Measurements from ENCODE around the gene ARHGDIA. TPM values are rescaled to one million over a fixed set of nuclear protein-coding genes. Genes with fewer than 3 reads are reported as not detected.
A peak's percentile ranks its signal among the peaks of the same experiment; 100 is the strongest.

Gene ARHGDIA
- total RNA-seq, 1 donor from 2014 or later: 239 TPM

- peak overlapping the region; percentile 94 for H3K27ac Mint-ChIP-seq
- H3K36me3 Mint-ChIP-seq (ENCODE audit: insufficient read depth): no peaks in the 10 kb centered on the region
- H3K4me3 Mint-ChIP-seq (ENCODE audit: low read depth): peak overlapping the region; percentile 88
- TF ChIP-seq CTCF (IDR thresholded peaks at IDR 0.05; ENCODE audit: unreplicated experiment): no peak
- peaks cover 12% of the 10 kb centered on the region for H3K4me1 Mint-ChIP-seq (ENCODE audit: low read depth)
- H3K27me3 Mint-ChIP-seq: no peaks in the 10 kb centered on the region
- no peak for DNase-seq (ENCODE audit: low spot score, unreplicated experiment)
- no peaks in the 10 kb centered on the region for H3K9me3 Mint-ChIP-seq (ENCODE audit: low read depth)
These were observed 39.1 kb downstream of the ARHGDIA start for GRCh38 chr17:81831957-81832607.

GRCh38 chr17:81831563-81831956, 39.6 kb downstream of the ARHGDIA start:
- Mint-ChIP-seq H3K27me3 (no peaks in the 10 kb centered on the region), H3K27ac (peak overlapping the region; percentile 94), H3K4me1 (ENCODE audit: low read depth) (peaks cover 12% of the 10 kb centered on the region), H3K36me3 (ENCODE audit: insufficient read depth) (no peaks in the 10 kb centered on the region), H3K4me3 (ENCODE audit: low read depth) (peak overlapping the region; percentile 88), H3K9me3 (ENCODE audit: low read depth) (no peaks in the 10 kb centered on the region)
- TF ChIP-seq CTCF (IDR thresholded peaks at IDR 0.05; ENCODE audit: unreplicated experiment): no peak
- no peak for DNase-seq (ENCODE audit: low spot score, unreplicated experiment)

- H3K27me3 Mint-ChIP-seq: no peaks in the 10 kb centered on the region
- H3K27ac Mint-ChIP-seq: no peak overlapping the region
- no peak for DNase-seq (ENCODE audit: low spot score, unreplicated experiment)
- H3K9me3 Mint-ChIP-seq (ENCODE audit: low read depth): no peaks in the 10 kb centered on the region
- no peak overlapping the region for H3K4me3 Mint-ChIP-seq (ENCODE audit: low read depth)
- TF ChIP-seq CTCF (IDR thresholded peaks at IDR 0.05; ENCODE audit: unreplicated experiment): no peak
- H3K4me1 Mint-ChIP-seq (ENCODE audit: low read depth): peaks cover 12% of the 10 kb centered on the region
- no peaks in the 10 kb centered on the region for H3K36me3 Mint-ChIP-seq (ENCODE audit: insufficient read depth)
These were observed 41.3 kb downstream of the ARHGDIA start for GRCh38 chr17:81829858-81830257.

GRCh38 chr17:81828656-81829055, 42.5 kb downstream of the ARHGDIA start:
- Mint-ChIP-seq H3K27me3 (no peaks in the 10 kb centered on the region), H3K4me3 (ENCODE audit: low read depth) (no peak overlapping the region)
- TF ChIP-seq CTCF (IDR thresholded peaks at IDR 0.05; ENCODE audit: unreplicated experiment): no peak

GRCh38 chr17:81825841-81826466, 45.2 kb downstream of the ARHGDIA start:
- peak; percentile 36 for TF ChIP-seq CTCF (IDR thresholded peaks at IDR 0.05; ENCODE audit: unreplicated experiment)
- no peak for DNase-seq (ENCODE audit: low spot score, unreplicated experiment)
- Mint-ChIP-seq H3K27me3 (no peaks in the 10 kb centered on the region), H3K4me1 (ENCODE audit: low read depth) (peaks cover 3% of the 10 kb centered on the region), H3K36me3 (ENCODE audit: insufficient read depth) (peaks cover 2% of the 10 kb centered on the region), H3K9me3 (ENCODE audit: low read depth) (no peaks in the 10 kb centered on the region), H3K4me3 (ENCODE audit: low read depth) (no peak overlapping the region), H3K27ac (no peak overlapping the region)

More at GRCh38 chr17:81828656-81829055, 42.5 kb downstream of the ARHGDIA start:
- Mint-ChIP-seq H3K27ac (peak overlapping the region; percentile 38), H3K4me1 (ENCODE audit: low read depth) (peaks cover 11% of the 10 kb centered on the region), H3K36me3 (ENCODE audit: insufficient read depth) (peaks cover 1% of the 10 kb centered on the region), H3K9me3 (ENCODE audit: low read depth) (no peaks in the 10 kb centered on the region)
- DNase-seq (ENCODE audit: low spot score, unreplicated experiment): no peak

Measured in progenitor cell of endocrine pancreas (in vitro differentiated cells).